SU-DHL-6 (cell line): Measurements from ENCODE around the gene ERC1.

Experiments used
- H2AFZ ChIP-seq: fragments of 200-600 bp; sonication (generic); 2 replicates; pipeline ENCODE4 v1.6.1; 2014; ENCODE audit warnings: low read depth, mild to moderate bottlenecking, moderate library complexity, mixed read lengths, antibody characterized with exemption, low read length; ENCODE audit not compliant: severe bottlenecking
- H3F3A ChIP-seq: fragments of 200-600 bp; shearing (Covaris generic); 2 replicates; pipeline ENCODE4 v1.6.0; 2016; ENCODE audit warnings: antibody characterized with exemption, mild to moderate bottlenecking; ENCODE audit not compliant: insufficient read depth
- H3K27ac ChIP-seq: fragments of 200-600 bp; sonication (generic); 2 replicates; pipeline ENCODE4 v1.5.1; 2016; ENCODE audit warnings: low read depth, mild to moderate bottlenecking, low read length, moderate library complexity, mixed read lengths
- H3K27me3 ChIP-seq: fragments of 200-600 bp; sonication (generic), shearing (Covaris generic); 2 replicates; pipeline ENCODE4 v1.6.0; 2014; ENCODE audit warnings: mild to moderate bottlenecking, low read length
- H3K36me3 ChIP-seq: fragments of 200-600 bp; sonication (generic); 2 replicates; pipeline ENCODE4 v1.6.1; 2014; ENCODE audit warnings: mild to moderate bottlenecking, low read length, mixed read lengths
- H3K4me2 ChIP-seq: fragments of 300-600, 200-600 bp; shearing (Covaris generic), sonication (generic); 2 replicates; pipeline ENCODE4 v1.6.0; 2014; ENCODE audit warnings: low read length, low read depth, mild to moderate bottlenecking; ENCODE audit not compliant: poor library complexity, severe bottlenecking
- H3K4me3 ChIP-seq: fragments of 200-600 bp; sonication (generic); 2 replicates; pipeline ENCODE4 v1.5.1; 2014; ENCODE audit warnings: antibody characterized with exemption, low read length, mild to moderate bottlenecking, mixed read lengths; ENCODE audit not compliant: insufficient read depth, poor library complexity, severe bottlenecking
- H3K79me2 ChIP-seq: fragments of 200-600 bp; sonication (generic); 2 replicates; pipeline ENCODE4 v1.6.1; 2014; ENCODE audit warnings: mild to moderate bottlenecking, low read length, moderate library complexity; ENCODE audit not compliant: insufficient read depth
- H3K9ac ChIP-seq: fragments of 200-600 bp; sonication (generic); 2 replicates; pipeline ENCODE4 v1.7.0; 2014; ENCODE audit warnings: mild to moderate bottlenecking, low read length
- H3K9me2 ChIP-seq: fragments of 200-600 bp; sonication (generic); replicated peaks from 2 replicates; pipeline ENCODE4 v1.6.1; 2014; ENCODE audit warnings: low read length; ENCODE audit not compliant: insufficient read depth
- H3K9me3 ChIP-seq: fragments of 200-600 bp; sonication (generic); 2 replicates; pipeline ENCODE4 v1.6.1; 2014; ENCODE audit warnings: low read length, mixed read lengths; ENCODE audit not compliant: insufficient read depth
- H4K20me1 ChIP-seq: fragments of 200-600 bp; sonication (generic); 2 replicates; pipeline ENCODE4 v1.6.1; 2014; ENCODE audit warnings: low read depth, mild to moderate bottlenecking, antibody characterized with exemption, low read length, moderate library complexity, mixed read lengths
- EZH2phosphoT487 ChIP-seq: fragments of 200-600 bp; sonication (generic), shearing (Covaris generic); conservative IDR thresholded peaks from 2 replicates; pipeline ENCODE4 v1.6.1; 2018; ENCODE audit warnings: mild to moderate bottlenecking, antibody characterized with exemption, low read length, moderate library complexity, mixed read lengths
- TF ChIP-seq, protein P1 (sequence below): fragments of 200-600 bp; sonication (generic); IDR thresholded peaks from one replicate; pipeline ENCODE4 v1.5.1; 2017; ENCODE audit warnings: antibody characterized with exemption, mild to moderate bottlenecking, low read length, moderate library complexity; ENCODE audit not compliant: insufficient read depth, poor library complexity, severe bottlenecking

ERC1 gene

DNA sequence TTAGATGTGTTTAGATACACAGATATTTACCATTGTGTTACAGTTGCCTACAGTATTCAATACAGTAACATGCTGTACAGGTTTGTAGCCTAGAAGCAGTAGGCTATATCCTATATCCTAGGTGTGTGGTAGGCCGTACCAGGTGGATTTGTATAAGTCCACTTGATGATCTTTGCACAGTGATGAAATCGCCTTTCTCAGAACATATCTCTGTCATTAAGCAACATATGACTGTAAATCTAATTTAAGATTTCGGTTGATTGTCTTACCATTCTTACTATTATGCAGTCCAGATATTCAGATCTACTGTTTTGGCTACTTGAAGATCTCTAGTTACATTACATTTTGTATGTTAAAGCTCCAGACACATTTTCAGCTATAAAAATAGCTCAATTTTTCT lies 39.8 kb downstream of the ERC1 start:
- H3K36me3 ChIP-seq: no peaks in the 10 kb centered on the region
- no peak overlapping the region for H3K27ac ChIP-seq
- no peaks in the 10 kb centered on the region for H3K9me3 ChIP-seq
- no peaks in the 10 kb centered on the region for H3K79me2 ChIP-seq
- H4K20me1 ChIP-seq: no peaks in the 10 kb centered on the region
- no peak overlapping the region for H2AFZ ChIP-seq
- H3K4me3 ChIP-seq: no peak overlapping the region
- no peak overlapping the region for H3K4me2 ChIP-seq
- no peaks in the 10 kb centered on the region for H3K9me2 ChIP-seq
- TF ChIP-seq EZH2phosphoT487: no peak
- TF ChIP-seq, protein P1, sequence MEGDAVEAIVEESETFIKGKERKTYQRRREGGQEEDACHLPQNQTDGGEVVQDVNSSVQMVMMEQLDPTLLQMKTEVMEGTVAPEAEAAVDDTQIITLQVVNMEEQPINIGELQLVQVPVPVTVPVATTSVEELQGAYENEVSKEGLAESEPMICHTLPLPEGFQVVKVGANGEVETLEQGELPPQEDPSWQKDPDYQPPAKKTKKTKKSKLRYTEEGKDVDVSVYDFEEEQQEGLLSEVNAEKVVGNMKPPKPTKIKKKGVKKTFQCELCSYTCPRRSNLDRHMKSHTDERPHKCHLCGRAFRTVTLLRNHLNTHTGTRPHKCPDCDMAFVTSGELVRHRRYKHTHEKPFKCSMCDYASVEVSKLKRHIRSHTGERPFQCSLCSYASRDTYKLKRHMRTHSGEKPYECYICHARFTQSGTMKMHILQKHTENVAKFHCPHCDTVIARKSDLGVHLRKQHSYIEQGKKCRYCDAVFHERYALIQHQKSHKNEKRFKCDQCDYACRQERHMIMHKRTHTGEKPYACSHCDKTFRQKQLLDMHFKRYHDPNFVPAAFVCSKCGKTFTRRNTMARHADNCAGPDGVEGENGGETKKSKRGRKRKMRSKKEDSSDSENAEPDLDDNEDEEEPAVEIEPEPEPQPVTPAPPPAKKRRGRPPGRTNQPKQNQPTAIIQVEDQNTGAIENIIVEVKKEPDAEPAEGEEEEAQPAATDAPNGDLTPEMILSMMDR: no peak
- H3F3A ChIP-seq: no peaks in the 10 kb centered on the region
- H3K27me3 ChIP-seq: no peaks in the 10 kb centered on the region
- no peak overlapping the region for H3K9ac ChIP-seq

DNA sequence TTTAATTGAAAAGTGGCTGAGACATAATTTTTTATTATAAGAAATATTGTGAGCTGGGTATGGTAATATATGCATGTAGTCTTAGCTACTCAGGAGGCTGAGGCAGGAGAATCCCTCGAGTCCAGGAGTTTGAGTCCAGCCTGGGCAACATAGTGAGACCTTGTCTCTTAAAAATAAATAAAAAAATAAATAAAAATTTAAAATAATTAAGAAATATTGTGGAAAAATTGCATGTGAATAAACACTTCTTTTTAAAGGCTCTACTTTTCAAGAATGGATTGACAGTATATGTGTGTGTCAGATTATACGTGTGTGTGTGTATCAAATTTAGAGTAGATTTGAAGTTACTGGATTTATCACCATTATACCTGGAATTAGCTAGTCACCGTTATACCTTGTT lies 43.2 kb downstream of the ERC1 start:
- Histone ChIP-seq H4K20me1 (no peaks in the 10 kb centered on the region), H3K4me3 (no peak overlapping the region), H3K27me3 (no peaks in the 10 kb centered on the region), H2AFZ (no peak overlapping the region), H3K9me3 (no peaks in the 10 kb centered on the region), H3K4me2 (no peak overlapping the region), H3K36me3 (no peaks in the 10 kb centered on the region), H3K27ac (no peak overlapping the region), H3F3A (no peaks in the 10 kb centered on the region), H3K9ac (no peak overlapping the region), H3K9me2 (no peaks in the 10 kb centered on the region), H3K79me2 (no peaks in the 10 kb centered on the region)
- TF ChIP-seq, protein P1: no peak
- no peak for TF ChIP-seq EZH2phosphoT487

DNA sequence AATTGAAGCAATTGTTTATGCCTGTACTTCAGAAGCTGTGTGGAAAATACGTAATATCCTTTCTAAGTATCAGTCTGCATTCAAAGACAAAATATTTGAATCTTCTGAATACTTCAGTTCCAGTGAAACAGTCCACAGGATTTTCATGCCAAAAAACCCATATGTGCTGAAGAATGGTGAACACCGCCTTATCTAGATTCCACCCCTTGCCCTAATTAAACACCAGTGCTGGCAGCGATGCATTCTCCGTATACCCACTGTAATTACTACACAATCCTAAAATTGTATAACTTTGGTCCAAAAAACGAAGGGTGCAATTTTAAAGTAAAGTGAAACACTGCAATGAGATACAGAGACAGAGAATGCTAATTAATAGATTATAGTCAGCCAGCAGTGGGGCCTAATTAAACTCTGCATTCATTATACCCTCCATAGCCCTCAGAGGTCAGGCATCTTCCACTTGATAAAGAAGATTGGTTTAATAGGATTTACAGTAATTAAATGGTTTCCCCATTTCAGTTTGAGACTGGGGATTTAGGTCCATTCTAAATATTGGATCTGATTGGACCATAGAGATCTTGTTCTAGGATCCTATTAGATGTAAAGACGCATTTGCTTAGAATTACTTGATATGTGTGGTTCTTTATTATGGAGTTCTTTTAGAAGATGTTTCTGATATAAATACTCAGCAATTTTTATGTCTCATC lies 43.9 kb downstream of the ERC1 start:
- Histone ChIP-seq H3K4me2 (no peak overlapping the region), H3K27me3 (no peaks in the 10 kb centered on the region), H2AFZ (no peak overlapping the region), H3K4me3 (no peak overlapping the region), H4K20me1 (no peaks in the 10 kb centered on the region), H3F3A (no peaks in the 10 kb centered on the region), H3K9ac (no peak overlapping the region), H3K36me3 (no peaks in the 10 kb centered on the region), H3K9me2 (no peaks in the 10 kb centered on the region), H3K79me2 (no peaks in the 10 kb centered on the region), H3K27ac (no peak overlapping the region), H3K9me3 (no peaks in the 10 kb centered on the region)
- TF ChIP-seq EZH2phosphoT487: no peak
- TF ChIP-seq, protein P1: no peak
